ENCODE data around the gene CEP162.
"Not testable (repeated sequence)": the region's sequence is repeated elsewhere in the genome, so short reads cannot be mapped to it uniquely, and the experiment has no call there.

Gene CEP162

DNA sequence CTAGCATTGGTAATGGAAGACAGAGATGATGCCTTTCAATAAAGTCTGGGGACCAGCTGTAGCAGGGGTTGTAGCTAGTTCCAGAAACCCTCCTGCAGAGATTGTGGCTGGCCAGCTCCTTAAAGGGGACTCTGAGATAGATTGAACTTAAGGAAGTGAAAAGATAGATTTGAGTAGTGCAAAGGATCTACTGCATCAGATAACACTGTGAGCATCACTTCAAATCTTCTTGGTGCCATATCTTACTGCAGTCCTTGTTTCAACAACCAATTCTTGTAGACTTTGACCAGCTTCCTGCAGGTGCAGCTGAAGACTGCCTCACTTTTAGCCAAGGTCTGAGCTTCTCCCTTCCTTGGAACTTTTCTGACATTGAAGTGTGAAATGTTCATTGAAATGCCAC lies 14.8 kb upstream of the CEP162 start:
- no peak for DNase-seq (ENCODE audit: low spot score)

- no peak for DNase-seq (ENCODE audit: low spot score)
Observed at GRCh38 chr6:84228198-84228543, 728 bp upstream of the CEP162 start.

- no peak for DNase-seq (ENCODE audit: low spot score)
Observed at GRCh38 chr6:84227044-84227433, 404 bp downstream of the CEP162 start.

GRCh38 chr6:84224251-84224650 lies 3.2 kb downstream of the CEP162 start:
- no peak for DNase-seq (ENCODE audit: low spot score)

DNA sequence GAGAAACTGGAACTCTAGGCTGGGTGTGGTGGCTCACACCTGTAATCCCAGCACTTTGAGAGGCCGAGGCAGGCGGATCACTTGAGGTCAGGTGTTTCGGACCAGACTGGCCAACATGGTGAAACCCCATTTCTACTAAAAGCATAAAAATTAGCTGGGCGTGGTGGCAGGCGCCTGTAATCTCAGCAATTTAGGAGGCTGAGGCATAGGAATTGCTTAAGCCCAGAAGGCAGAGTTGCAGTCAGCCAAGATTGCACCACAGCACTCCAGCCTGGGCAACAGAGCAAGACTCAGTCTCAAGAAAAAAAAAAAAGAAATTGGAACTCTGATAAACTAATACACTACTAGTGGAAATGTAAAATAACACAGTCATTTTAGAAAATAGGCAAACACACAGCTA lies 3.8 kb downstream of the CEP162 start:
- DNase-seq (ENCODE audit: low spot score) = not testable (repeated sequence)

DNA sequence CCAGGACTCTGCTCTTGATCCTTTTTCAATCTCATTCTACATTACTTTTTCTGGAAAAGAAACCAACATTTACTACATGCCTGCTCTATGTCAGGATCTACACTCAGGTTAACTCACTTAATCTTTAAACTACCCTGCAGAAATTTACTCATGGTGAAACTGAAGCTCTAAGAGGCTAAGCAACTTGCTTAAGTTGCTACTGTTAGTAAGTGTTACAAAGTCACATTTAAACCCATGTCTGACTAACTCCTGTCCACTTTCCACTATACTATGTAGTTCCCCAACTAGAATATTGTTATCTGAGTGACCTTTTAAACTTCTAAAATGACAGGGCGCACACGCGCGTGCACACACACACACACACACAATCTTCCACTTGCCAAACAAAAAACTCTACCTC lies 5.0 kb downstream of the CEP162 start:
- DNase-seq (ENCODE audit: low spot score) = no peak

DNA sequence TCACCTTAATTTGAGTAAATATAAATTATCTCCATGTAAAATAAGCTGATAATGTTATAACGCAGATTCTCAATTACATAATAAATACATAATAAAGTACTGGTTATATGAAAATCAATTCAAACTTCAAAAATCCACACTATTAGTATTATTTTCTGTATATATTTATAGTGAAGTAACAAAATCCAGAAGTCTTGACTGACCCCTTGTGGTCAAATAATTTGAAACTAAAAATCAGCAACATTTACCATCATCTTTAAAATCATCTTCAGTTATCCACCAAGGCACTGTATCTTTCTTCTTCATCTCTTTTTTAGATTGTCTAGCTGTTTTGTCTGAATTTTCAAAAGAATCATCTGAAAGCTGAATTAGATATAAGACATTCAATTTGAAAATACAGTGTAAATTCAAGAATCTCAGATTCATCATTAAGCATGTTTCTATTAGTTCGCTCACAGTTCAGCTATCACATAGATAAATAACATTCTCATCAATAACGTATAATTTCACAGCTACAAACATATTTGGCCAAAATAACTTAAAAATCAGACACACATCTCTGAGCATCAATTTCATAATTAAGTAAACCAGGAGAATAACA lies 6.5 kb downstream of the CEP162 start:
- DNase-seq (ENCODE audit: low spot score) = peak; percentile 18

- DNase-seq (ENCODE audit: low spot score) = no peak
Observed at GRCh38 chr6:84218091-84218490, 9.4 kb downstream of the CEP162 start.

DNA sequence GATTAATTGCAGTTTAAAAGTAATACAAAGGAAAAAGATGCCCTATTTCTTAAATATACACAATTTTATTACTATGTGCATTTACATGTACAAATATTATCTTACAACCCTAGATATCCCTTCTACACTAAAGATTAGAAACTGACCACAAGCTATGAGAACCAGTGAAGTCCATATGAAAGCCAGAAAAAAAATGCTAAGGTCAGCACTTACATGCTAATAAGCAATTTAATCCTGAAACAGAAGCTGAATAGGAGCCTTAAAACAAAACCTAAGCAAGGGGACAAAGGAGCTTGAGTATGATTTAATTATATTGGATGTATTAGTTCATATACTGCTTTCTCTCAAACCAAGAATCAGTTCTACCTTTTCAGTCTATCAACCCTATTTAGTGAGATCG lies 14.2 kb downstream of the CEP162 start:
- no peak for DNase-seq (ENCODE audit: low spot score)

- no peak for DNase-seq (ENCODE audit: low spot score)
Observed at GRCh38 chr6:84204011-84204410, 23.4 kb downstream of the CEP162 start.

DNA sequence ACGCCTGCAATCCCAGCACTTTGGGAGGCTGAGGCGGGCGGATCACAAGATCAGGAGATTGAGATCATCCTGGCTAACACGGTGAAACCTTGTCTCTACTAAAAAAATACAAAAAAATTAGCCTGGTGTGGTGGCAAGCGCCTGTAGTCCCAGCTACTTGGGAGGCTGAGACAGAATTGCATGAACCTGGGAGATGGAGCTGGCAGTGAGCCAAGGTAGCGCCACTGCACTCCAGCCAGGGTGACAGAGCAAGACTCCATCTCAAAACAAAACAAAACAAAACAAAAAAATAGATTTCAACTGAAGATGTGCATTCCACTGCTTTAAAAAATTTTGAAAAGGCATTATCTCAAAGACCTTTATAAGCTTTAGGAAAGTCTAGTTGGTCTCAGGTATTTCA lies 27.5 kb downstream of the CEP162 start:
- not testable (repeated sequence) for DNase-seq (ENCODE audit: low spot score)

DNA sequence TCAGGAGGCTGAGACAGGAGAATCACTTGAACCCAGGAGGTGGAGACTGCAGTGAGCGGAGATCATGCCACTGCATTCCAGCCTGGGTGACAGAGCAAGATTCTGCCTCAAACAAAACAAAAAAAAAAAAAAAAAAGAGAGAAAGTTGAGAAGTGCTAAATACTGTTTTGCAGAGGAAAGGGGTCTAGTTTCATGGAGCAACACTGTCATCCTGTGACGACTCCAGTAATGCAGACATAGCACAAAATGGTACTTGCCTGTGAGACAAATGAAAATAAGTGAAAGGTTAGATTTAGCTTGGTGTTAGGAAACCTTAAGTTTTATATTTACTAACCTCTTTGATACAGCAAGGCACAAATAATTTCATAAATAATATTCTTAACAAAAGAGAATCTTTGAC lies 29.7 kb downstream of the CEP162 start:
- DNase-seq (ENCODE audit: low spot score) = no peak

- peak; percentile 8 for DNase-seq (ENCODE audit: low spot score)
Observed at GRCh38 chr6:84193114-84193708, 34.2 kb downstream of the CEP162 start.

DNA sequence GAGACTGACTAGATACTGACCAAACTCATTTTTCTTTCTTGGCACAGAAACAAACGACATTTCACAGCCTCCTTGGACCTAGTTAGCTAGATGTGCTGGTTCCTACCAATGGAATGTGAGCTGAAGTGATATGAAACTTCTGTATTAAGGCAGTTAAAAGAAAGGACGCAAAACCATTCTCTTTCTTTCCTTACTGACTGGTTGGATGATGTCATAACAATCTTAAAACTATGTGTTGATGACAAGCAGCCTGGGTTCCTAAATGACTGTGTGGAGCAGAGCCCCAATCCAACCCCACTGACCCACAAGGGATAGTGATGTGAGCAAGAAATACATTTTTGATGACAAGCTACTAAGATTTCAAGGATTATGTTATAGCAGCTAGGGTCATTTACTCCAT lies 35.6 kb downstream of the CEP162 start:
- DNase-seq (ENCODE audit: low spot score) = no peak

- not testable (repeated sequence) for DNase-seq (ENCODE audit: low spot score)
Observed at GRCh38 chr6:84189356-84189755, 38.1 kb downstream of the CEP162 start.

DNA sequence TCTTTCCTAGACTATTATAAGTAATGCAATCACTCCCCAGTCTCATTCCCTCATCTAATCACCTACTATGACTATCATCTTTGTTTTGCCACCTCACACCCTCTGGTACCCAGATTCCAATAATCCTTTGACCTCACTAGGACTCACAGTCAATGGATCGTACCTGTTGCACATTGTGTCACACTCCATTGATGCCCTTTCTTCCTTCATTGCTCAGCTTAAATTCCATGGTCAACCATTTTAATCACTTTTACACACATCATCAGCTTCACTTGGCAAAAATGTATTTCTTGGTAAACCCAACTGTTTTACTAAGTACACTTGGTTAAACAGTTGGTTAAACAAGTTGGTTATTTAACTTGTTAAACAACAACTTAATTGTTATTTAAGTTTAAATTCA lies 44.0 kb downstream of the CEP162 start:
- DNase-seq (ENCODE audit: low spot score) = no peak

- no peak for DNase-seq (ENCODE audit: low spot score)
Observed at GRCh38 chr6:84182001-84182400, 45.4 kb downstream of the CEP162 start.

- no peak for DNase-seq (ENCODE audit: low spot score)
Observed at GRCh38 chr6:84177241-84177640, 50.2 kb downstream of the CEP162 start.

- DNase-seq (ENCODE audit: low spot score) = no peak
Observed at GRCh38 chr6:84172574-84172973, 54.9 kb downstream of the CEP162 start.

GRCh38 chr6:84172080-84172479 lies 55.4 kb downstream of the CEP162 start:
- DNase-seq (ENCODE audit: low spot score) = no peak

DNA sequence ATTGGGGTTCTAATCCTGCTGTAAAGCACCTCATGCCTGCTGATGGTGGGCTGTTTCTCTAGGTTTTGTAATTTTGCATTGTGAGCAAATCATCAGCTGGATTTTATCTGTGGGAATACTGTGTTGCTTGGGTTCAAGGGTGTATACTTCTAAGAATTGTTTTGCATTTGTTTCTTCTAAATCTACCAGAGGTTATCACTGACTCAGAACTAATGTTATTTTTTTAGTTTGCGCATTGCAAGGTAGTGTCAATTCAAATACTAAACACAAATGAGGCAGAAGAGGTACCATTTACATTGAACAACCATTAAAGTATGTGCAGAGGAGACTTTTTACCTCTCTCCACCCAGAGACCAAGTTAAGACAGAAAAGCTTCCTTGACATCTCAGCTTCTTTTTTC lies 60.0 kb downstream of the CEP162 start:
- DNase-seq (ENCODE audit: low spot score) = no peak

DNA sequence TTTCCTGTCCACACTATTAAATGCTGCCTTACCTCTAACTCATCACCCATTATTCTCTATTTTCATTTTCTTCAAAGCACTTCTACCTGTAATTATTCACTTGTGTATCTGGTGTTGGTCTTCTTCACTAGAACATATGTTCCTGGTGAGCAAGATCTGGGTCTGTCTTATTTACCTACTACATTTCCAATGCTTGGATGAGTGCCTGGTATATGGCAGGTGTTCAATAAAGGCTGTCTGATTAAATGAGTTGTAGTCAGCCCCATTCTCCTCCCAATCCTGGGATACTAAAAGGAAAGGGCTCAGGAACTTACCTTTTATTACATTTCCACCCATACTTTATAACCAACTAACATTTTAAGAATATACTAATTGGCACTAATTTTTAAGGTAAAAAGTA lies 61.0 kb downstream of the CEP162 start:
- no peak for DNase-seq (ENCODE audit: low spot score)

DNA sequence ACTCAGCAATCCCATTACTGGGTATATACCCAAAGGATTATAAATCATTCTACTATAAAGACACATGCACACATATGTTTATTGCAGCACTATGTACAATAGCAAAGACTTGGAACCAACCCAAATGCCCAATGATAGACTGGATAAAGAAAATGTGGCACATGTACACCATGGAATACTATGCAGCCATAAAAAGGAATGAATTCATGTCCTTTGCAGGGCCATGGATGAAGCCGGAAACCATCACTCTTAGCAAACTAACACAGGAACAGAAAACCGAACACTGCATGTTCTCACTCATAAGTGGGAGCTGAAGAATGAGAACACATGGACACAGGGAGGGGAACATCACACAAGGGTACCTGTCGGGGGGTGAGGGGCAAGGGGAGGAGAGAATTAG lies 63.1 kb downstream of the CEP162 start:
- DNase-seq (ENCODE audit: low spot score) = not testable (repeated sequence)

DNA sequence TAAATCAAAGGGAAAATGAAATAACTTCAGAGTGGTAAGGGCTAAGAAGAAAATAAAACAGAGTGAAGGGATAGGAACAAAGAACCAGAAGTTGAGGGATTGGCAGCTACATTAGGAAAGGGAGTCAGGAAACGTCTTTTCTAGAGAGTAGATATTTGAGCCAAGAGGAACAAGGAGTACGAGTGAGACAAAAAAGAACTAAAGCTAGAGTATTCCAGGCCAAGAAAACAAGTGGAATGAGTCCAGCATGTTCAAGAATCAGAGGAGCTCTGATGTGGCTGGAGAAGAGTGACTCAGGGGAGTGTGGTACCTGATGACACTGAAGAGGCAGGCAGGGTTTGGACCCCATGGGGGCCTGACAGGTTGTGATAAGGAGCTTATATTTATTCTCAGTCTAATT lies 66.3 kb downstream of the CEP162 start:
- no peak for DNase-seq (ENCODE audit: low spot score)

DNA sequence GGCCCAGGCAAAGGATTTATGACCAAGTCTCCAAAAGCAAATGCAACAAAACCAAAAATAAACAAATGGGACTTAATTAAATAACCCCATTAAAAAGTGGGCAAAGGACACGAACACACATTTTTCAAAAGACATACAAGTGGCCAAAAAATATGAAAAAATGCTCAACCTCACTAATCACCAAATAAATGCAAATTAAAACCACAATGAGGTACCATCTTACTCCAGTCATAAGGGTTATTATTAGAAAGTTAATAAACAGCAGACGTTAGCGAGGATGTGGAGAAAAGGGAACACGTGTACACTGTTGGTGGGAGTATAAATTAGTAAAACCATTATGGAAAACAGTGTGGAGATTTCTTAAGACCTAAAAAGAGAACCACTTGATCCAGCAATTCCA lies 71.1 kb downstream of the CEP162 start:
- DNase-seq (ENCODE audit: low spot score) = no peak
